Suprapubic skin (tissue), 4 donors: ENCODE measurements around the gene JAK1. TPM values are rescaled to one million over a fixed set of nuclear protein-coding genes. Genes with fewer than 3 reads are reported as not detected.

Experiments
- DNase-seq, 2 donors: peaks; one replicate each; pipeline ENCODE4 v3.0.0-alpha.2; 2019; ENCODE audit warnings: low spot score in 2 of 2
- H3K27ac ChIP-seq: fragments of 200-600 bp; sonication (generic); one replicate; pipeline ENCODE4 v1.5.1; 2019
- H3K27me3 ChIP-seq: fragments of 200-600 bp; sonication (generic); one replicate; pipeline ENCODE4 v1.5.1; 2019
- H3K36me3 ChIP-seq: fragments of 200-600 bp; sonication (generic); one replicate; pipeline ENCODE4 v1.5.1; 2019
- H3K4me1 ChIP-seq: fragments of 200-600 bp; sonication (generic); one replicate; pipeline ENCODE4 v1.5.1; 2019
- H3K4me3 ChIP-seq: fragments of 200-600 bp; sonication (generic); one replicate; pipeline ENCODE4 v1.5.1; 2019; ENCODE audit warnings: mild to moderate bottlenecking
- H3K9me3 ChIP-seq: fragments of 200-600 bp; sonication (generic); one replicate; pipeline ENCODE4 v1.5.1; 2019
- EP300 ChIP-seq: sonication (generic); formaldehyde crosslinking; IDR thresholded peaks from one replicate; pipeline ENCODE4 v1.6.1; 2017; ENCODE audit warnings: antibody characterized with exemption
- POLR2A ChIP-seq, 2 donors: fragments of 450-650 bp; IDR thresholded peaks; one replicate each; pipeline ENCODE4 v1.6.1; 2017; ENCODE audit warnings: antibody characterized with exemption in 2 of 2, mild to moderate bottlenecking in 2 of 2, moderate library complexity in 2 of 2
- POLR2AphosphoS5 ChIP-seq, 3 donors: sonication (generic); formaldehyde crosslinking; IDR thresholded peaks; one replicate each; pipeline ENCODE4 v1.6.1; 2017; ENCODE audit warnings: antibody characterized with exemption in 3 of 3
- WGBS: methylation state at CpG from one replicate; pipeline ENCODE4 v1.1.5; 2018; 5-methylcytosine and 5-hydroxymethylcytosine counted together
- total RNA-seq, 4 donors: library from RNA; depleted of rRNA; stranded (reverse); fragments of >200 nt; gene quantifications; one replicate each; pipeline ENCODE4 v1.1.0, GENCODE V29; 2016
- TF ChIP-seq, protein P1 (sequence below), 2 donors: fragments of 200-600 bp in 1 of 2; fragments of 450-650 bp in 1 of 2; sonication (generic) in 1 of 2; IDR thresholded peaks; one replicate each; pipeline ENCODE4 v1.5.1; 2016 to 2019; ENCODE audit warnings: antibody characterized with exemption in 2 of 2, mild to moderate bottlenecking in 1 of 2, moderate library complexity in 1 of 2

JAK1 gene
- total RNA-seq, 4 donors from 2014 or later, result 99.0 to 169 (median 127) TPM

DNA sequence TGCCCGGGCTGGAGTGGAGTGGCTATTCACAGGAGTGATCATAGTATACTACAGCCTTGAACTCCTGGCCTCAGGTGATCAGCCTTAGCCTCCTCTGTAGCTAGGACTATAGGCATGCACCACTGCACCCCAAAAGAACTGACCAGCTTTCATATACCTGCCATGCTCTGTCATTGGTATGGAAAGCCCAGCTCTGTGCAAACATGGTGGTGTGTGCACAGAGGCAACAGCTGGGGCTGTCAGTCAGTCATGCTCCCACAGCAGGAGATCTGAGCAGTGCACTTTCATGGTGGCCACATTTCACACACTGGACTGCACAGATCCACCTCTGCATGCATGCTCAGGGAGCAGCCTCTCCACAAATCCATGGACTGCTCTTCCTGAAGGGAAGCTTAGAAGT lies 8.8 kb upstream of the JAK1 start:
- Histone ChIP-seq H3K4me3 (no peak overlapping the region), H3K27me3 (no peaks in the 10 kb centered on the region), H3K9me3 (no peaks in the 10 kb centered on the region), H3K27ac (no peak overlapping the region), H3K36me3 (no peaks in the 10 kb centered on the region), H3K4me1 (no peaks in the 10 kb centered on the region)
- TF ChIP-seq, protein P1, sequence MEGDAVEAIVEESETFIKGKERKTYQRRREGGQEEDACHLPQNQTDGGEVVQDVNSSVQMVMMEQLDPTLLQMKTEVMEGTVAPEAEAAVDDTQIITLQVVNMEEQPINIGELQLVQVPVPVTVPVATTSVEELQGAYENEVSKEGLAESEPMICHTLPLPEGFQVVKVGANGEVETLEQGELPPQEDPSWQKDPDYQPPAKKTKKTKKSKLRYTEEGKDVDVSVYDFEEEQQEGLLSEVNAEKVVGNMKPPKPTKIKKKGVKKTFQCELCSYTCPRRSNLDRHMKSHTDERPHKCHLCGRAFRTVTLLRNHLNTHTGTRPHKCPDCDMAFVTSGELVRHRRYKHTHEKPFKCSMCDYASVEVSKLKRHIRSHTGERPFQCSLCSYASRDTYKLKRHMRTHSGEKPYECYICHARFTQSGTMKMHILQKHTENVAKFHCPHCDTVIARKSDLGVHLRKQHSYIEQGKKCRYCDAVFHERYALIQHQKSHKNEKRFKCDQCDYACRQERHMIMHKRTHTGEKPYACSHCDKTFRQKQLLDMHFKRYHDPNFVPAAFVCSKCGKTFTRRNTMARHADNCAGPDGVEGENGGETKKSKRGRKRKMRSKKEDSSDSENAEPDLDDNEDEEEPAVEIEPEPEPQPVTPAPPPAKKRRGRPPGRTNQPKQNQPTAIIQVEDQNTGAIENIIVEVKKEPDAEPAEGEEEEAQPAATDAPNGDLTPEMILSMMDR (IDR thresholded peaks at IDR 0.05), result no peak
- no peak for TF ChIP-seq POLR2AphosphoS5 (IDR thresholded peaks at IDR 0.05)
- TF ChIP-seq EP300, result no peak
- TF ChIP-seq POLR2A (IDR thresholded peaks at IDR 0.05), result no peak
- no peak for DNase-seq
- 100% methylated on average over 1 of the region's 1 CpG for WGBS

DNA sequence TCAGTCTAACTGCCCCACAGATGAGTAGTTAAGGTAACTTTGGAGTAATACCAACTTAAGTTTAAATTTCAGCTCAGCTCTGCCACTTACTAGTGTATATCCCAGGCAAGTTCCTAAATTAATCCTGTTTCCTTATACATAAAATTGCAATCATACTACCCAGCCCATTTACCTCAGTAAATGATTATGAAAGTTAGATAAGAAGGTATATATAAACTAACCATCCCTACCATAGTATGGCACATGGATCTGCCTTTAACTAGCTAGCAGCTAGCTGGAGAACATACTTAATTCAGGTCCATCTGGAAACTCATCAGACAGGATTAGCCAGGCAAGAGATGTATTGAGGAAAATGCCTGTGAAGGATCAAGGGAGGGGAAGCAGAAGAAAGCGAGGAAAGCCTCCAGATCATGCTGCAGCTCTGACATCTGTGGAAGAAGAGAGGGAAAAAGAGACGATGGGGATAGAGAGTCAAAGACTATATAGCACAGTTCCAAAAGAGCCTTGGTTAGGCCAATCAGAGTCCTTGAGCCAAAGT lies 8.0 kb upstream of the JAK1 start:
- no peaks in the 10 kb centered on the region for H3K36me3 ChIP-seq
- H3K4me1 ChIP-seq, result no peaks in the 10 kb centered on the region
- no peak for TF ChIP-seq POLR2AphosphoS5 (IDR thresholded peaks at IDR 0.05)
- no peak for TF ChIP-seq EP300
- TF ChIP-seq, protein P1 (IDR thresholded peaks at IDR 0.05), result no peak
- no peak for TF ChIP-seq POLR2A (IDR thresholded peaks at IDR 0.05)
- no peak for DNase-seq
- H3K27ac ChIP-seq, result no peak overlapping the region
- 75% methylated on average over 2 of the region's 2 CpGs for WGBS
- no peaks in the 10 kb centered on the region for H3K27me3 ChIP-seq
- no peak overlapping the region for H3K4me3 ChIP-seq
- H3K9me3 ChIP-seq, result no peaks in the 10 kb centered on the region

DNA sequence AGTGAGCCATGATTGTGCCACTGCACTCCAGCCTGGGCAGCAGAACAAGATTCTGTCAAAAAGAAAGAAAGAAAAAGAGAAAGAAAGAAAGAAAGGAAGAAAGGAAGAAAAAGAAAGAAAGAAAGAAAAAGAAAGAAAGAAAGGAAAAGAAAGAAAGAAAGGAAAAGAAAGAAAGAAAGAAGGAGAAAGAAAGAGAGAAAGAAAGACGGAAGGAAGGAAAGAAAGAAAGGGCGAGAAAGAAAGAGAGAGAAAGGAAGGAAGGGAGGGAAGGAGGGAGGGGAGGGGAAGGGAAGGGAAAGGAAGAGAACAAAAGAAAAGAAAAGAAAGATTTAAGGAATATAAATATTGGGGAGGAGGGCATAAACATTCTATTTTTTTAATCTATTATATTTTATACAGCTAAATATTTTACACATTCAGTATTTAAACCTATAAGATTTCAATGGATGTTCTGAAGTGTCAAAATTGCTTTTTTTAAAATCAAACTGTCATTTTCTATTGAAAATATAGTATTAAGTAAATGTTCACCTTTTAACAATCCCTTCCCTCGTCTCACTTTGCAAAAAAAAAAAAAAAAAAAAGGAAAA lies 6.8 kb upstream of the JAK1 start:
- WGBS, result 83% methylated on average over 3 of the region's 3 CpGs
- no peak overlapping the region for H3K4me3 ChIP-seq
- H3K27me3 ChIP-seq, result no peaks in the 10 kb centered on the region
- H3K9me3 ChIP-seq, result no peaks in the 10 kb centered on the region
- DNase-seq, result no peak
- H3K27ac ChIP-seq, result no peak overlapping the region
- no peaks in the 10 kb centered on the region for H3K4me1 ChIP-seq
- TF ChIP-seq, protein P1 (IDR thresholded peaks at IDR 0.05), result no peak
- TF ChIP-seq EP300, result no peak
- TF ChIP-seq POLR2AphosphoS5 (IDR thresholded peaks at IDR 0.05), result no peak
- TF ChIP-seq POLR2A (IDR thresholded peaks at IDR 0.05), result no peak
- H3K36me3 ChIP-seq, result no peaks in the 10 kb centered on the region

DNA sequence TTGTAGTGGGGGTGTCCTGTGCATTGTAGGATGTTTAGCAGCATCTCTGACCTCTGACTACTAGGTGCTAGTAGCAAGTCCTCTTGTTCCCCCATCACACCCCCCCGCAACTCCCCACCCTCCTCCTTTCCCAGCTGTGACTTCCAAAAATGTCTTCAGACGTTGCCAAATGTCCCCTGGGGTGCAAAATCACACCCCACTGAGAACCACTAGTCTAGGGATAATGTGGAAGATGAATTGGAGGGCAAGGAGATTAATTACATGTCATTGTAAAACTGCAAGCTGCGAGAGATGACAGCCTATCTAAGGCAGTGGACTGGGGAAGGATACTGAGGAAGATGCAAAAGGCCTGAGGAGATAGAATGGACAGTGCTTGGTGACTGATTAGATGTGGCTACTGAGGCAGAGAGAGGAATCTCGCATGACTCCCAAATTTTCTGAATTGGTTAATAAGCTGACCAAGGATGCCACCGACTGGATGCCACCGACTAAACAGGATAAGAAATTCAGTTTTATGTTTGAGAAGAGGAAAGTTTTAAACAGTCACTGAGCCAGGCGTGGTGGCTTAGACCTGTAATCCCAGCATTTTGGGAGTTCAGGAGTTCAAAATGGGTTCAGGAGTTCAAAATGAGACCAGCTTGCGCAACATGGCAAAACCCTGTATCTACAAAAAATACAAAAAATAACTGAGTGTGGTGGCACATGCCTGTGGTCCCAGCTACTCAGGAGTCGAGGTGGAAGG lies 3.1 kb upstream of the JAK1 start:
- 68% methylated on average over 9 of the region's 9 CpGs for WGBS
- Histone ChIP-seq H3K27me3 (no peaks in the 10 kb centered on the region), H3K4me1 (peaks cover 16% of the 10 kb centered on the region), H3K27ac (no peak overlapping the region), H3K9me3 (no peaks in the 10 kb centered on the region), H3K4me3 (no peak overlapping the region), H3K36me3 (no peaks in the 10 kb centered on the region)
- DNase-seq, result no peak
- TF ChIP-seq EP300 (no peak), POLR2AphosphoS5 (IDR thresholded peaks at IDR 0.05) (no peak), POLR2A (IDR thresholded peaks at IDR 0.05) (no peak)
- TF ChIP-seq, protein P1 (IDR thresholded peaks at IDR 0.05), result no peak

DNA sequence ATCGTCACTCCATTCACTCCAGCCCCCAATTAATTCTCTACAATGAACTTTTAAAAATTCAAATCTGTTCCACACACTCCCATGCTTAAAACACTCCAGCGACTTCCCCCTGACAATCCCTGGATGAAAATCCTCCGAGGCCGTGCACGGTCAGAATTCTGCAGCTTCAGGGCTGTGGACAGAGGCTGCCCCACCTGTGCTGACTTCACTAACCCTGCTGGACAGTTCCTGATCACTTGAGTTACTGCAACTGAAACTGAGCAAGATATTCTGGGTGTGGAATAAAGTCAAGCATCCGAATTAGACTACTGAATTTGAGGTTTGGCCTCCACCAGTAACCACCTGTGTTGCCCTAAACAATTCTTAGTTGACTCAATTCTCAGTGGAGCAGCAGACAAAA lies 1.0 kb upstream of the JAK1 start:
- peaks cover 27% of the 10 kb centered on the region for H3K4me1 ChIP-seq
- 58% methylated on average over 6 of the region's 6 CpGs for WGBS

More for the DNA sequence above, 1.0 kb upstream of the JAK1 start:
- DNase-seq, result no peak
- no peaks in the 10 kb centered on the region for H3K36me3 ChIP-seq
- TF ChIP-seq, protein P1 (IDR thresholded peaks at IDR 0.05), result no peak
- TF ChIP-seq POLR2A (IDR thresholded peaks at IDR 0.05) (no peak), POLR2AphosphoS5 (IDR thresholded peaks at IDR 0.05) (no peak), EP300 (no peak)
- H3K4me3 ChIP-seq, result no peak overlapping the region
- no peaks in the 10 kb centered on the region for H3K27me3 ChIP-seq
- no peaks in the 10 kb centered on the region for H3K9me3 ChIP-seq
- H3K27ac ChIP-seq, result no peak overlapping the region
